Stimulated activated CD4-positive, alpha-beta T cell treated with anti-CD3 and anti-CD28 coated beads, TNF-alpha, amount 100 ng/mL, for 1 hour (primary cell): ENCODE results near the gene AVPR2.

Experiments
- DNase-seq, 3 donors: peaks; one replicate each; pipeline ENCODE4 v3.0.0-alpha.2; 2020; ENCODE audit warnings: low read depth in 3 of 3, low spot score in 1 of 3

Gene AVPR2

GRCh38 chrX:153870791-153871360 lies 33.6 kb upstream of the AVPR2 start:
- no peak for DNase-seq

GRCh38 chrX:153871451-153871850 lies 33.0 kb upstream of the AVPR2 start:
- DNase-seq, result no peak

GRCh38 chrX:153871946-153872878 lies 32.3 kb upstream of the AVPR2 start:
- DNase-seq, result no peak

- DNase-seq, result no peak
These were observed 31.0 kb upstream of the AVPR2 start for GRCh38 chrX:153873282-153874084.

- no peak for DNase-seq
These were observed 30.4 kb upstream of the AVPR2 start for GRCh38 chrX:153874085-153874365.

- no peak for DNase-seq
These were observed 29.9 kb upstream of the AVPR2 start for GRCh38 chrX:153874366-153875125.

- peak; percentile 1 to 61 (median 47) for DNase-seq
These were observed 28.9 kb upstream of the AVPR2 start for GRCh38 chrX:153875391-153876111.

GRCh38 chrX:153876112-153876491 lies 28.4 kb upstream of the AVPR2 start:
- no peak for DNase-seq

- DNase-seq, result no peak
These were observed 26.8 kb upstream of the AVPR2 start for GRCh38 chrX:153877571-153878261.

- DNase-seq, result no peak
These were observed 26.1 kb upstream of the AVPR2 start for GRCh38 chrX:153878345-153878744.

GRCh38 chrX:153878969-153879653 lies 25.4 kb upstream of the AVPR2 start:
- no peak for DNase-seq

- no peak for DNase-seq
These were observed 24.6 kb upstream of the AVPR2 start for GRCh38 chrX:153879741-153880439.

- DNase-seq, result no peak
These were observed 24.0 kb upstream of the AVPR2 start for GRCh38 chrX:153880440-153880815.

GRCh38 chrX:153881281-153881680 lies 23.2 kb upstream of the AVPR2 start:
- DNase-seq, result no peak

GRCh38 chrX:153882086-153882498 lies 22.4 kb upstream of the AVPR2 start:
- no peak for DNase-seq

- DNase-seq, result no peak
These were observed 21.9 kb upstream of the AVPR2 start for GRCh38 chrX:153882557-153882956.

- DNase-seq, result no peak
These were observed 21.2 kb upstream of the AVPR2 start for GRCh38 chrX:153883163-153883843.

- DNase-seq, result no peak
These were observed 20.3 kb upstream of the AVPR2 start for GRCh38 chrX:153884136-153884535.
